ENCODE data around the gene ZNF764. TPM values are rescaled to one million over a fixed set of nuclear protein-coding genes. Genes with fewer than 3 reads are reported as not detected.
"Not testable (repeated sequence)": the region's sequence is repeated elsewhere in the genome, so short reads cannot be mapped to it uniquely, and the experiment has no call there.

ZNF764 gene
- total and polyA plus RNA-seq, 9 of the 15 experiments (the other 6 are each of a cell fraction or from before 2014, with no cell fraction given) = 0.69 to 10.1 (median 4.1) TPM

- BruUV-seq (replicated peaks); CTCF ChIA-PET (ENCODE audit: low intra/inter-chr PET ratio); H3K9ac ChIP-seq (ENCODE audit: insufficient read depth in 1 of 2, low read depth in 2 of 2, low read length in 2 of 2); H3K9me1 ChIP-seq (ENCODE audit: control insufficient read depth, insufficient read depth, low read length); POLR2A ChIA-PET; intact Hi-C loops (cut with micrococcal nuclease); H3K4me3 ChIP-seq; H3K27me3 ChIP-seq (ENCODE audit: control insufficient read depth in 2 of 2, insufficient read depth in 2 of 2, low read length in 2 of 2); DNase-seq (ENCODE audit: extremely low read depth in 1 of 4, low spot score in 3 of 4); ATAC-seq; H3K9me3 ChIP-seq (replicated peaks; ENCODE audit: control insufficient read depth, insufficient read depth, low read depth, low read length); H4K20me1 ChIP-seq (replicated peaks; ENCODE audit: control insufficient read depth, insufficient read depth, low read length); H3K27ac ChIP-seq (ENCODE audit: extremely low read depth, low read depth, low read length); FAIRE-seq; in situ Hi-C loops (cut with MboI): not testable (repeated sequence)
- peaks cover 13 to 29% of the 10 kb centered on the region in 2 experiments; a peak in 4 of 5 replicates for H3K4me1 ChIP-seq (replicated peaks in 1 of 2; ENCODE audit: control insufficient read depth in 2 of 2, insufficient read depth in 2 of 2, low read length in 2 of 2)
- H3K36me3 ChIP-seq (ENCODE audit: control insufficient read depth, insufficient read depth, low read length) = peaks cover 15% of the 10 kb centered on the region
- peak overlapping the region; percentile 41; the same call in 1 of the 2 replicates for H3K4me2 ChIP-seq (ENCODE audit: insufficient read depth, low read length)
- H3K79me2 ChIP-seq (ENCODE audit: control insufficient read depth, insufficient read depth, low read length) = peaks cover 34% of the 10 kb centered on the region
- 69% methylated on average over 2 of the region's 2 CpGs for WGBS (ENCODE audit: insufficient coverage, low coverage, missing lambda C conversion rate)
- H2AFZ ChIP-seq (ENCODE audit: low read depth, low read length) = 0 out of 2 replicates have a peak overlapping the region, but pooled peaks have one; percentile 21
Measured at GRCh38 chr16:30589582-30589981, 31.4 kb upstream of the ZNF764 start.

GRCh38 chr16:30588651-30589050 lies 30.5 kb upstream of the ZNF764 start:
- in situ Hi-C loops (cut with MboI) = no loop called here
- Histone ChIP-seq H3K4me1 (replicated peaks in 1 of 2; ENCODE audit: control insufficient read depth in 2 of 2, insufficient read depth in 2 of 2, low read length in 2 of 2) (peaks cover 13 to 29% of the 10 kb centered on the region in 2 experiments; a peak in 4 of 5 replicates), H3K4me2 (ENCODE audit: insufficient read depth, low read length) (no peak overlapping the region), H3K36me3 (ENCODE audit: control insufficient read depth, insufficient read depth, low read length) (peaks cover 19% of the 10 kb centered on the region), H3K79me2 (ENCODE audit: control insufficient read depth, insufficient read depth, low read length) (peaks cover 43% of the 10 kb centered on the region), H3K9me3 (replicated peaks; ENCODE audit: control insufficient read depth, insufficient read depth, low read depth, low read length) (no peaks in the 10 kb centered on the region), H4K20me1 (replicated peaks; ENCODE audit: control insufficient read depth, insufficient read depth, low read length) (no peaks in the 10 kb centered on the region), H3K9me1 (ENCODE audit: control insufficient read depth, insufficient read depth, low read length) (no peaks in the 10 kb centered on the region), H3K4me3 (no peak overlapping the region), H3K9ac (ENCODE audit: insufficient read depth in 1 of 2, low read depth in 2 of 2, low read length in 2 of 2) (no peak overlapping the region), H2AFZ (ENCODE audit: low read depth, low read length) (no peak overlapping the region), H3K27me3 (ENCODE audit: control insufficient read depth in 2 of 2, insufficient read depth in 2 of 2, low read length in 2 of 2) (no peaks in the 10 kb centered on the region), H3K27ac (ENCODE audit: extremely low read depth, low read depth, low read length) (no peak overlapping the region)
- ChIA-PET CTCF (ENCODE audit: low intra/inter-chr PET ratio) (interaction anchor here (0.6 kb wide), 1 partner anchor 100 kb away, joined by 4 read pairs; no protein-coding TSS in a partner anchor), POLR2A (interaction anchor here (0.6 to 2.0 kb wide), 2 partner anchors 10 to 105 kb away, joined by 3 to 9 read pairs; no protein-coding TSS in a partner anchor)
- FAIRE-seq (no peak), ATAC-seq (no peak), DNase-seq (ENCODE audit: extremely low read depth in 1 of 4, low spot score in 3 of 4) (no peak)
- intact Hi-C loops (cut with micrococcal nuclease) = no loop called here
- WGBS (ENCODE audit: insufficient coverage, low coverage, missing lambda C conversion rate) = 68% methylated on average over 2 of the region's 2 CpGs
- BruUV-seq (replicated peaks) = no TSS peak
- TF ChIP-seq WHSC1 (IDR thresholded peaks at IDR 0.05; ENCODE audit: low read length) = no peak
- TF ChIP-seq HMG20B (CRISPR knock-in tag; IDR thresholded peaks at IDR 0.05) = no peak
- no peak for TF ChIP-seq MYBL2 (IDR thresholded peaks at IDR 0.05; ENCODE audit: low read depth)
- no peak for TF ChIP-seq MYBL2 (CRISPR knock-in tag; IDR thresholded peaks at IDR 0.05; ENCODE audit: borderline replicate concordance)
- peak; percentile 62 for TF ChIP-seq RBM25 (IDR thresholded peaks at IDR 0.05; ENCODE audit: low read depth, low read length, severe bottlenecking)
- no peak for TF ChIP-seq ZBTB40 (IDR thresholded peaks at IDR 0.05)
- TF ChIP-seq ZBTB40 (CRISPR knock-in tag; IDR thresholded peaks at IDR 0.05) = no peak

Data from K562 (cell line).